WERI-Rb-1 (cell line): ENCODE measurements around the gene NEK11.

ENCODE experiments used
- DNase-seq: peaks from one replicate; pipeline ENCODE4 v3.0.0-alpha.2; 2020
- H3K27ac ChIP-seq: fragments of 250-450 bp; sonication (Bioruptor Pico); 2 replicates; pipeline ENCODE4 v1.5.1; 2020; ENCODE audit warnings: mild to moderate bottlenecking, moderate library complexity
- H3K27me3 ChIP-seq: fragments of 250-450 bp; sonication (Bioruptor Pico); 2 replicates; pipeline ENCODE4 v1.5.1; 2021; ENCODE audit warnings: mild to moderate bottlenecking, low read depth, moderate library complexity; ENCODE audit not compliant: insufficient read depth, severe bottlenecking
- H3K36me3 ChIP-seq: fragments of 250-450 bp; sonication (Bioruptor Pico); 2 replicates; pipeline ENCODE4 v1.5.1; 2020; ENCODE audit warnings: mild to moderate bottlenecking, moderate library complexity
- H3K4me3 ChIP-seq: 2 replicates; pipeline ENCODE4 v1.5.1; 2011; ENCODE audit warnings: low read depth, mild to moderate bottlenecking, control low read depth, low read length
- H3K9me3 ChIP-seq: fragments of 250-450 bp; sonication (Bioruptor Pico); 2 replicates; pipeline ENCODE4 v1.5.1; 2021; ENCODE audit warnings: mild to moderate bottlenecking, moderate library complexity; ENCODE audit not compliant: severe bottlenecking
- CTCF ChIP-seq: IDR thresholded peaks from 2 replicates; pipeline ENCODE4 v1.5.1; 2011; ENCODE audit warnings: low read depth, mild to moderate bottlenecking, control low read depth, inconsistent platforms, low read length

Gene NEK11

GRCh38 chr3:131072845-131073244, 46.2 kb downstream of the NEK11 start:
- no peaks in the 10 kb centered on the region for H3K9me3 ChIP-seq
- no peak overlapping the region for H3K27ac ChIP-seq
- no peaks in the 10 kb centered on the region for H3K27me3 ChIP-seq
- TF ChIP-seq CTCF = no peak
- H3K36me3 ChIP-seq = no peaks in the 10 kb centered on the region
- DNase-seq = no peak
- no peak overlapping the region for H3K4me3 ChIP-seq

GRCh38 chr3:131075632-131076328, 49.1 kb downstream of the NEK11 start:
- H3K9me3 ChIP-seq = no peaks in the 10 kb centered on the region
- TF ChIP-seq CTCF = no peak
- no peak overlapping the region for H3K27ac ChIP-seq
- no peaks in the 10 kb centered on the region for H3K27me3 ChIP-seq
- no peaks in the 10 kb centered on the region for H3K36me3 ChIP-seq
- DNase-seq = no peak
- H3K4me3 ChIP-seq = no peak overlapping the region

GRCh38 chr3:131077904-131078303, 51.2 kb downstream of the NEK11 start:
- H3K4me3 ChIP-seq = no peak overlapping the region
- DNase-seq = no peak
- no peak overlapping the region for H3K27ac ChIP-seq
- no peak for TF ChIP-seq CTCF
- no peaks in the 10 kb centered on the region for H3K27me3 ChIP-seq
- no peaks in the 10 kb centered on the region for H3K36me3 ChIP-seq
- no peaks in the 10 kb centered on the region for H3K9me3 ChIP-seq

GRCh38 chr3:131079086-131079485, 52.4 kb downstream of the NEK11 start:
- H3K9me3 ChIP-seq = no peaks in the 10 kb centered on the region
- DNase-seq = no peak
- H3K4me3 ChIP-seq = no peak overlapping the region
- H3K27ac ChIP-seq = no peak overlapping the region
- H3K36me3 ChIP-seq = no peaks in the 10 kb centered on the region
- H3K27me3 ChIP-seq = no peaks in the 10 kb centered on the region
- TF ChIP-seq CTCF = no peak

- no peaks in the 10 kb centered on the region for H3K36me3 ChIP-seq
- no peaks in the 10 kb centered on the region for H3K27me3 ChIP-seq
- no peak overlapping the region for H3K4me3 ChIP-seq
- H3K9me3 ChIP-seq = no peaks in the 10 kb centered on the region
- TF ChIP-seq CTCF = no peak
- DNase-seq = no peak
- H3K27ac ChIP-seq = no peak overlapping the region
Observed at GRCh38 chr3:131081224-131081623, 54.5 kb downstream of the NEK11 start.

- H3K4me3 ChIP-seq = no peak overlapping the region
- no peak overlapping the region for H3K27ac ChIP-seq
- no peak for TF ChIP-seq CTCF
- DNase-seq = no peak
- no peaks in the 10 kb centered on the region for H3K36me3 ChIP-seq
- H3K27me3 ChIP-seq = no peaks in the 10 kb centered on the region
- no peaks in the 10 kb centered on the region for H3K9me3 ChIP-seq
Observed at GRCh38 chr3:131082246-131082645, 55.6 kb downstream of the NEK11 start.
